CD4-positive, alpha-beta T cell treated with Interleukin-21 for 1 hour (primary cell): ENCODE results near the gene PMM2.
"Not testable (repeated sequence)": the region's sequence is repeated elsewhere in the genome, so short reads cannot be mapped to it uniquely, and the experiment has no call there.

Experiments
- DNase-seq: peaks from one replicate; pipeline ENCODE4 v3.0.0-alpha.2; 2020

PMM2 gene

DNA sequence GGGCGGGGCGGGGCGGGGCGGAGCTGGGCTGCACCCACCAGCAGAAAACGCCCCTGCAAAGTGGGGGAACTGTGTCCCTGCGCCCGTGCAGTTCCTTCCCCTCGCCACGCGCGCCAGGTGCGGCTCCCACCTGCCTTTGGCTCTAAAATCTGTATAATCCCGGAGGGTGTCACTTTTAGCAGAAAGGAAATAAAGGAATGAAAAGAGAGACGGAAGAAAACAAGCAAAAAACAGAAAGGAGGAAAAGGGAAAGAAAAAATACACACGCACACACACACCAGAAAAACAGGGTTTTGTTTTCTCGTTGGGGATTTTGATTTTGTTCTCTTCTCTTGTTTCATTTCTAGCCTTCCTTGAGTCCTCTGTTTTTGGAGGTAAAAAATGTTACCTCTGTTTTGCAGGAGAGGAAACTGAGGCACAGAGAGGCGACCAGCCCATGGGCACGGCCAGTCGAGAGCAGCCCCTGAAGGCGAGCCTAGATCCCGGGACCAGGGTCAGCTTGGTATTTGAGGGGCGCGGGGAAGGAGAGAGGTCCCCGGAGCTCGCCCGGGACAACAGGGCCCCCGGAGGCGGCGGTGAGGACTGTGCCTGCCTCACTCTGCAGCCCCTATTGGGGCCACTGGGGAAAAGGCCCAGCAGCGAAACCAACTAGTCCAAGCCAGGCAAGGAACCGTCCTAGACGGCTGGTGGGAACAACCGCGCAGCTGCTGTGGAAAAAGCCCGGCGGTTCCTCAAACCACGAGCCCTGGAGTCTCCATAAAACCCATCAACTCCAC, 71.8 kb downstream of the PMM2 start:
- no peak for DNase-seq

DNA sequence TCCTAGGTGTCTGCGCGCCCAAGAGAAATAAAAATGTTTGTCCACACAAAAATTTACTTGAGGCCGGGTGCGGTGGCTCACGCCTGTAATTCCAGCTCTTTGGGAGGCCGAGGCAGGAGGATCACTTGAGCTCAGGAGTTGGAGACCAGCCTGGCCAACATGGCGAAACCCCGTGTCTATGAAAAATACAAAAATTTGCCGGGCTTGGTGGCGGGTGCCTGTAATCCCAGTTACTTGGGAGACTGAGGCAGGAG, 72.3 kb downstream of the PMM2 start:
- not testable (repeated sequence) for DNase-seq

DNA sequence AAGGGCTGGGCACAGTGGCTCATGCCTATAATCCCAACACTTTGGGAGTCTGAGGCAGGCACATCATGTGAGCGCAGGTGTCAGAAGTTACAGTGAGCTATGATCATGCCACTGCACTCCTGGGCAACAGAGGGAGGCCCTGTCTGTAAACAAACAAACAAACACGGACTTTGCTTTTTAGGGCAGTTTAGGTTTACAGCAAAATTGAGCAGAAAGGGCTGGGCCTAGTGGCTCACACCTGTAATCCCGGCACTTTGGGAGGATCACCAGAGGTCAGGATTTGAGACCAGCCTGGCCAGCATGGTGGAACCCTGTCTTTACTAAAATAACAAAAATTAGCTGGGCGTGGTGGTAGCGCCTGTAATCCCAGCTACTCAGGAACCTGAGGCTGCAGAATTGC, 74.4 kb downstream of the PMM2 start:
- DNase-seq = no peak

DNA sequence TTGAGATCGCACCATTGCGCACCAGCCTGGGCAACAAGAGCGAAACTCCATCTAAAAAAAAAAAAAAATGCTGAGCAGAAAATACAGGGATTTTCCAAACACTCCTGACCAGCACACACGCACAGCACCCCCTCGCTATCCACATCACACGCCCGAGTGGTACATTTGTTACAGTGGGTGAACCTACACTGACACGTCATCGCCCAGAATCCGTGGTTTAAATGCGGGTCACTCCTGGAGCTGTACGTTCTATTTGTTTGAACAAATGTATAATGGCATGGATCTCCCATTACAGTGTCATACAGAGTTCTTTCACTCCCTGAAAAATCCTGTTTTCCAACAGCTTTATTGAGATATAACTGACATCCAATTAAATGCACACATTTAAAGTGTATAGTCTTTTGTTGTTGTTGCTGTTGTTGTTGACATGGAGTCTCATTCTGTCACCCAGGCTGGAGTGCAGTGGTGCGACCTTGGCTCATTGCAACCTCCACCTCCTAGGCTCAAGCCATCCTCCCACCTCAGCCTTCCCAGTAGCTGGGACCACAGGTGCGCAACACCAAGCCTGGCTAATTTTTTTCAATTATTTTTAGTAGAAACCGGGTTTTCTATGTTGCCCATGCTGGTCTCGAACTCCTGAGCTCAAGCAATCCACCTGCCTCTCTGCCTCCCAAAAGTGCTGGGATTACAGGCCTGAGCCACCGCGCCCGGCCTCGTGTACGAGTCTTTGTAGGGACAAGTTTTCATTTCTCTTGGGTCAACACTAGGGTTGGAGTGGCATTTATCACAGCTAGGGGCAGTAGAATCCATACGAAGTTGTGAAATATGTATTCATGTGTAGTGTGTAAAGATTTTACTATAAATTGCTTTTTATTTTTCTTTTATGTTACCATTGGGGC, 75.6 kb downstream of the PMM2 start:
- no peak for DNase-seq

DNA sequence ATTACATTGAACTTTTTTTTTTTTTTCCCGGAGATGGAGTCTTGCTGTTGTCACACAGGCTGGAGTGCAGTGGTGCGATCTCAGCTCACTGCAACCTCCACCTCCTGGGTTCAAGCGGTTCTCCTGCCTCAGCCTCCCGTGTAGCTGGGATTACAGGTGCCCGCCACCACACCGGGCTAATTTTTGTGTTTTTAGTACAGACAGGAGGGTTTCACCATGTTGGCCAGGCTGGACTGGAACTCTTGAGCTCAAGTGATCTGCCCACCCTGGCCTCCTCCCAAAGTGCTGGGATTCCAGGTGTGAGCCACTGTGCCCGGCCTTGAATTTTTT, 76.2 kb downstream of the PMM2 start:
- not testable (repeated sequence) for DNase-seq

DNA sequence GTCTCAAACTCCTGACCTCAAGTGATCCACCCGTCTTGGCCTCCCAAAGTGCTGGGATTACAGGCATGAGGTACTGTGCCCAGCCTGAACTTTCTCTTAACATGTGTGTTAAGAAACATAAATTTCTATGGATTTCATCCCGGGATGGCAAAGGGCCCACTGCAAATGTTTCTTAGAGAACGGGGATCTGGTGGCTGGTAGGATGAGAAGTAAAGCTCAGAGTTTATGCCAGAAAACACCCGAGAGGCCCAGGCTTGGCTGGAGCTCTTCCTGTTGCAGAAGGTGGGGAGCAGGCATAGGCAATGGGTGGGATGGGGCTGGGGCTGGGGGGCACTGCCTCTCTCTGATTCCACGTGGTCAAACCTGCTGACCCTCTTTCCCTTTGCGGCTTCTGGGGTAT, 76.7 kb downstream of the PMM2 start:
- DNase-seq = no peak

DNA sequence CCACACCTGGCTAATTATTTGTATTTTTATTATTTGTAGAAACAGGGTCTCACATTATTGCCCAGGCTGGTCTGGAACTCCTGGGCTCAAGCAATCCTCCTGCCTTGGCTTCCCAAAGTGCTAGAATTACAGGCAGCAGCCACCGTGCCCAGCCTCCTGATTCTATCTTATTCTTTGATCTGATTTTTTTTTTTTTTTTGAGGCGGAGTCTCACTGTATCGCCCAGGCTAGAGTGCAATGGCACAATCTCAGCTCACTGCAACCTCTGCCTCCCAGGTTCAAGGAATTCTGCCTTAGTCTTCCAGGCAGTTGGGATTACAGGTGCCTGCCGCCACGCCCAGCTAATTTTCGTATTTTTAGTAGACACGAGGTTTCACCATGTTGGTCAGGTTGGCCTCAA, 77.7 kb downstream of the PMM2 start:
- not testable (repeated sequence) for DNase-seq

DNA sequence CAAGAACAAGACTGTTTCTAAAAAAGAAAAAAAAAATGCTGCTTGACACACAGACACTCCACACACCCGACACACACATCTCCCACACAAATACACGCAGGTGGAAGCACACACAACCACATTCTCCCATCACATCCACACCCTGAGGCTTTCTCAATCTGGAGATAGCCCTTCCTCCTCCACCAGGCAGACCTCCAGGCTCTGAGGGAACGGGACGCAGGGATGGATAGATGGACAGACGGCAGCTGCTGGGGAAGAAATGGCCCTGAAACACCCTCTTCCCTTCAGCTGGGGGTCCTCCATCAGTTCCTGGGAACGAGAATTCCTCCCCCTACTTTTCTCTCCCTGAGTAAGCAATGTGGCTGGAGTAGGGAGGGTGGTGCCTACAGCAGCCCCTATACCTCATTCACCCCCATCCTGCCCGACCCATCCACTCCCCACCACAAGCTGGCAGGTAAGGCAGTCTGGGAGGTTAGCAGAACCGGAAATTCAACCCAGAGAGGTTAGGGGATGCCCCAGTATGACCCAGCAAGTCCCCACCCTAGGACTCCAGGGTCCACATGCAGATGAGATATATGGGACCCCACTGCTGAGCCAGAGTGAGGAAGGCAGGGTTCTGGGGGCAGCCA, 80.4 kb downstream of the PMM2 start:
- DNase-seq = no peak

DNA sequence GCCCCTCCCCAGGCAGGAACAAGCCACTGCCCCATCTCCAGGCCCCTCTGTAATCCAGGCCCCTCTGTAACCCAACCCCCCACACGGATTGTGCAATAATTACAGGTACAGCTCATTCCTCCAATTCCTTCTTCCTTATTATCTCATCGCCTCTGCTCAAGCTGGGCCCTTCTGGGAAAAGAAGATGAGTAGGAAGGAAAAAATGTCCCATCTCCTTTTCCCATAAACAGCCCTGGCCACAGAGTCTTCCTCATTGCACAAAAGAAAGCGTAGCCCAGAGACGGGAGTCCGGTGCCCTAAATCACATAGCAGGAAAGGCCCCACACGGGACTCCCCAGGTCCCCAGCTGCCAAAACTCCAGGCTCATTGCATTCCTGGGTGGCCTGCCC, 80.9 kb downstream of the PMM2 start:
- no peak for DNase-seq

DNA sequence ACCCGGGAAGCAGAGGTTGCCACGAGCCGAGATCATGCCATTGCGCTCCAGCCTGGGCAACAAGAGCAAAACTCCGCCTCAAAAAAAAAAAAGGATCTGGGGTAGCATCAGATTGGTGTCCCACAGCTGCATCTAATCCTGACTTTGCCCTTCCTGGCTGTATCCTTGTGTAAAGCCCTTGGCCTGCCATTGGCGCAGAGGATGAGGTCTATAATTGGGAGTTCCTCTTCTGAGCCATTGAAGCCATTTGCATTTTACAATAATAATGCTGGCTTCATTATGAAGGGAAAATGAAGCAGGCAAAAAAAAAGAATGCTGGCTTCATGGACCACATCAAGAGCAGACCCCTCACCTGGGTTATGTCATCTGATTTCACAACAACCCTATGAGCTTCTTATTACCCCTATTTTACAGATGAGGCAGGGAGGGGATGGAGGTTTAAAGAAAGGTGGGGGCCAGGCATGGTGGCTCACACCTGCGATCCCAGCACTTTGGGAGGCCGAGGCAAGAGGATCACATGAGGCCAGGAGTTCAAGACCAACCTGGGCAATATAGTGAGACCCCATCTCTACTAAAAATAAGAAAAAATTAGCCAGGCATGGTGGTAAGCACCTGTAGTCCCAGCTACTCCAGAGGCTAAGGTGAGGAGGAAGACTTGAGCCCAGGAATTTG, 83.3 kb downstream of the PMM2 start:
- no peak for DNase-seq

DNA sequence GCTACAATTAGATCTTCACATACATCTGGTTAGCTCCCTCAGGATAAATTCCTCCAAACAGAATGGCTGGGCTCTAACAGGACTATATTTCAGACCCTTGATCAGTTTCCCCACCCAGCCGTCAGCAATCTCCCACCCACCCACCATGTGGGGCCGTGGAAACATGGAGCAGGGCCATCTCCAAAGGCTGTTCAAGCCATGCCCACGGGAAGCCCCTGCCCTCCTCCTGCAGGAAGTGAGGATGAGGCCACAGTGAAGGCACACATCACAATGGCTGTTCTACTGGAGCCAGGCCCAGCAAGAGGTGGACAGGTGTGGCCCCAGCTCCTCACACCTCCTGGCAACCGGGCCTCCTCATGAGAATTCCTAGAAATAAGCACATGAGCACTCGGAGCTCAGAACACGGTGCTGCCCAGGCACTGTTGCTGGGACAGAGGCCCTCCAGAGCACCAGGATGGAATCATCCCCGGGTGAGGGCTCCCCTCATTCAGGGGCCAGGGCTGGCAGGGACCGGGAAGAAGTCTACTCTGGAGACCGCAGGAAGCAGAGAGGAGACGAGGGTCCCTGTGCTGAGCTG, 84.5 kb downstream of the PMM2 start, which contains the start of gene LITAFD:
Gene LITAFD, plus strand, starts transcription at position 311 of the 577 bp plus-strand sequence. CDS start 2,005 bp downstream, outside the sequence.
- DNase-seq = no peak

DNA sequence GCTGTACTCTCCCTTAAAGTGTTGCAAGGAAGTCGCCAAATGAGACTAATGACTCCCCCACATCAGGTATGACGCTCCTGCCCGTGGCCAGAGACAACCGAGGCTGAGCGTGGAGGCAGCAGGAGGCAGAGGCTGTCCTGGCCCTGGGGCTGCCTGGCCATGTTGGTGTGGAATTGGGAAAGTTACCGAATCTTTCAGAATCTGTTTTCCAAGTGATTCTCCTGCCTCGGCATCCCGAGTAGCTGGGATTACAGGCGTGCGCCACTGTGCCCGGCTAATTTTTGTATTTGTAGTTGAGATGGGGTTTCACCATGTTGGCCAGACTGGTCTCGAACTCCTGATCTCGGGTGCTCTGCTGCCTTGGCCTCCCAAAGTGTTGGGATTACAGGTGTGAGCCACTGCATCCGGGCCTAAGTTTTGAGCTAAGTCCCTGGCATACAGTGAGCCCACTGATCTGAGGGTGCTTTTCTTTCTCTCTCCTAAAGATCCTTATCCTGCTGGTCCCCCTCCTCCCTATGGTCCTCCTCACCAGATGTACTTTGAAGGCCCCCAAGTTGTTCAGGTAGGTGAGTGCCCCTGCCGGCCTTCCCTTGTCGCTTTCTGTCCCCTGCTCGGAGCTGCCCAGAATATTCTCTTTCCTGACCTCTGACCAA, 85.2 kb downstream of the PMM2 start:
- no peak for DNase-seq

DNA sequence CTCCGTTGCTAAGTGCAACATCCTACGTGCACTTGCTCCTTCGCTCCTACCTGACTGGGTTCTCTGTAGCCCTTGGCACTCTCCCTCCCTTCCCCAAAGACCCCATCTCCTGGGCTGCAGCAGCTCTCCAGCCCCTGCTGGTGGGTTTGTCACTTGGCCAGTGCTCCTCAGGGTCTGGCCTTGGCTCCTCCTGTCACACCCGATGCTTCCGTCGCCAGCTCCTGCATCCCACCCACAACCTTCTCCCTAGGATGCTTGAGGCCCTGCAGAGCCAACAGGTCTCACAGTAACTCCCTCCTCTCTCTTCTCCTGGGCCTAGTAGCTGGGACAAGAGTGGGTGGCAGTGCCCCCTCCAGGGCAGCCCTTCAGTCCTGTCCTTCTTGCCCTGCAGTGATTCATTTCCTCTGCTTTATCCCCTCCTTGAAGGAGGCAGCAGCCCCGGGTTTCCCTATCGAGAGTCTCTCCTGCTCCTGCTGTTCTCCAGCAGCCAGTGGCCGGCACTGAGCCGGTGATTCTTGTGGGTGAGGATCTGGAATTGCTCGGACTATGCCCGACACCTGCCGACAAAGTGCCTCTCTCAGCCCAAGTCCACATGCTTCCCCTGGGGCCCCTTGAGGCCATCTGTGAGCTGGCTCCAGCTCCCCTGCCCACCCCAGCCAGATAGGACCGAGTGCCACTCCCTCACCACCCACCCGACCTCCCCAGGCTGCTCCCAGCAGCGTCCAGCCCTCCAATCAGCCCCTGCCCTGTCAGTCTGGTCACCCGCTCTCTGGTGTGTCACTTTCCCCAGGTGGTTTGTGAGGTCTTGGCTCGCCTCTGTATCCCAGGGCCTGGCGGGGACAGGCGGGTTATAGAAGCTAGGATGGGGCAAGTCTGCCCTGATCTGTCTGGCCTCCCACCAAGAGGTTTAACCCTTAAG, 88.3 kb downstream of the PMM2 start:
- DNase-seq = no peak

DNA sequence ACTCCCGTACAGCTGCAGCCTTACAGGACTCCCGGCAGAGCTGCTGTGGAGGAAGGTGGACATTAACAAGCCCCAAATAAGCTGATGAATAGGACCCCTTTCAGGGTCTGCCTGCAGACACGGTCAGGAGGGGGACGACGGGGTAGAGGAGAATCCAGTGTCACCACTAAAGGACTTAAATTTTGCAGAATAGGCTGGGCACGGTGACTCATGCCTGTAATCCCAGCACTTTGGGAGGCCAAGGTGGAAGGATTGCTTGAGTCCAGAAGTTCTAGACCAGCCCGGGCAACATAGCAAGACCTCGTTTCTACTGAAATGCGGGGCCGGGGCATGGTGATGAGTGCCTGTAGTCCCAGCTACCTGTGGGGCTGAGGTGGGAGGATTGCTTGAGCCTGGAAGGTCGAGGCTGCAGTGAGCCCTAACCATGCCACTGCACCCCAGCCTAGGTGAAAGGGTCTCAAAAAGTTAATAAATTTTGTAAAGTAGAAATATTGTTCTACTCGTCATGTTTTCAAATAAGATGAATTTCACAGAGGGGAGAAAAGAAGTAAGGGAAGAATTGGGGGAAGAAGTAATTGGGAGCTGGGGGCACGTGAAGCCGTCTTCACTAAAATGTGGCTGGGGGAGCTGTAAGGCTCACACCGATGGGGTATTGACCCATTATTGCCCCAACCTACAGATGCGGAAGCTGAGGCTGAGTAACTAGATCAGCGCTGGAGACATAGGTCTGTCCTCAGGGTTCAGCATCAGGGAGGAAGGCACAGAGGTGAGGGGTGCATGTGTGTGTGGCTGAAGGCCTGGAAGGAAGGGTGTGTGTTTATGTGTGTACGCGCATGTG, 89.2 kb downstream of the PMM2 start:
- DNase-seq = no peak

DNA sequence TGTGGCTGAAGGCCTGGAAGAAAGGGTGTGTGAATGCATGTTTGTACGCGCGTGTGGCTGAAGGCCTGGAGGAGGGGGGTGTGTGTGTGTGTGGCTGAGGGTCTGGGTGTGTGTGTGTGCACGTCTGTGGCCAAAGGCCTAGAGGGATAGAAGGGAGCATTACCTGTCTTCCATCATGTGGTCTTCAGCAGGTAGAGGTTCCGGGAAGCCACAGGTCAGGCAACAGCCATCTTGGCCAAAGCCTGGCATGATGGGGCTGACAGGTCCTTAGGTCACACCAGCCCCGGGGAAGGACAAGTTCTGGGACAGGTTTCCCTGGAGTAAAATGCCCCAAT, 89.8 kb downstream of the PMM2 start:
- no peak for DNase-seq

DNA sequence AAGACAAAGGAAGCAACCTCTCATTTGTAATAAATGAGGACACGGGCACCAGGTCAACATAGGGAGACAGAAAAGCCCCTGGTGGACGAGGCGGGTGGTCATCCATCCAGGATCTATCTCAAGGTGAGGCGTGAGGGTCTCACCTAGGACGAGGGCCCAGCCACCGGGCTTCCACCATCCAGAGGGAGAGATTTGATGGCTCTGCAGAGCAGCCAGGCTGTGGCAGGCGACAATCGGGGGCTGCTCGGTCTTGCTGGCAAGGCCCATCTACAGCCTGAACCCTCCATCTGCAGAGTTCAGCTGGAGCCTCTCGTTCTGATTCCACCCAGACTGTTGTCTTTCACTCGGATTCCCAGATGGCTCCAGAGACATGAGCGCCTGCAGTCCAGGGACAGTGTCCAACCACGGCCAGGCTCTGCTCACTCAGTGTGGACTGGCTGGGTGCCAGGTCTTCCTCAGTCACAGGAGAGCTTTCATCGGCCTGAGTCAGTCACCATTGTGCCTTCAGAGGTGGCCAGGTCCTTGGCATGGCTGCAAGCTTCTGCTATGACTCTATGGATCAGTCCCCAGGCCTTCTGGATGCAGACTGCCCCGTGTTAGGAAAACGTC, 90.4 kb downstream of the PMM2 start:
- no peak for DNase-seq

DNA sequence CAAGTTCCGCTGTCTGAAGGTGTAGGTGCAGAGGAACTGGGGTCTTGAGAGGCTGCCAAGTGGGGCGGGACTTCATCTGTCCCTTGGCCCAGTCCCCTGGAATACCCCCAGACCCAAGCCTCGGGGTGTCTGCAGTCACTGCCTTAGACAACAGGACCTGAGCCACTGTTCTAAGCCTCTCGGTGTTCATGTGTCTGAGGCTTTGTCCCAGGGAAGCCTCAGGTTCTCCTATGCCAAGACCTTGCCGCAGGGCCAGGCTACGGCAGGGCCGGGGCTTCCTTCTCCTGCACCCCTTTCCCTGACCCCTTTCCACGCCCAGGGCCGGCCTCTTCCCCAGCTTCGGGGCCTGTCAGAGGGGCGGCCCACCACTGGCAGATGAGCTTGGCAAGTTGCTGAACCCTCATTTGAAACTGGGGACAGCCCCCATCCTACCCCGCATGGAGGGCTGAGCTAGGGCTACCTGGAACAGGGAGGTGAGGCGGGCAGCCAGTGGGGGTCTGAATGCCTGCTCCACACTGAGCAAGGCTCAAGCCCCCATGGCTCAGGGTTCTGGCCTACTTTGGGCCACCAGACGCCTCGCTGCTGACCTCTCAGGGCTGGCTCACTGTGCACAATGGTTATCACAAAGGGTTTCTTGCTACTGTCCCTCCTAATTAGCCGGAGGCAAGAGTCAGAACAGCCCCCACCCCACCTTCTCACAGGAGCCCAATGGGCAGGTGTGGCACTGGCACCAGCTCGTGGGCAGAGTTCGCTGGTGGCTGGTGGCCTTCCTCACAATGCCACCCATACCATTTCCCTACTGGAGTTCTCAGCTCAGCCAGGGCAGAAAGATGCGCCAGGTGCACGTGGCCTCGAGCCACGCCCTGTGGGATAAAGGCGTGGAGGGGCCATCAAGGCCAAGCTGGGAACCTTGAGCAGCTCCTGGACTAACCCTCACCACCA, 91.6 kb downstream of the PMM2 start:
- no peak for DNase-seq

DNA sequence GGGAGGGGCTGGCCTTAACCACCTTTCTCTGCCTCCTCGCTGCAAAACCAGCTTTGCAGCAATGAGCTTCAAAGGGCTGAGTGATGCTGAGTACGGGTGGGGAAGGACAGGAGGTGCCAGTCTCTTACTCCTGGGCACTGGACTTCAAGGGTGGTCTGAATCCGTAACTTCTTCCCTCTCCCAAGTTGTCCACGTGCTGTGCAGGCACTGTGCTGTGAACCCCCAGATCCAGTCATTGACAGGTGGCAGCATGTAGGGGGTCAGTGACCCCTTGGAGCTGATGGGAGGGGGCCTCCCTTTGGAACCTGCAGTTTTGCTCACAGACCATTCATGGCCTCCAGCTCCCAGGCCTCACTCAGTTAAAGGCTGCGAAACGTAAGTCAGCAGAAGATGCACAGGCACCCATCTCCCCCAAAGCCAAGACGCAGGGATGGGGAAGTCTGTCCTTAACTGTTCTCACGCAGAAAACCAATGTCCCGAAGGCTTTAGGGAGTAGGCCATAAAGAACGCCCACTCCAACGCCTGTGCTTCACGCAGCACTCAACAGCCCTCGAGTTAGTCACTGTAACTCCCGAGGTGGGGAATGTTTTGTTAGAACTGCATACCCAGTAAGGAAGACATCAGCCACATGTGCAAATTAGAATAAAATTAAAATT, 92.4 kb downstream of the PMM2 start:
- no peak for DNase-seq

DNA sequence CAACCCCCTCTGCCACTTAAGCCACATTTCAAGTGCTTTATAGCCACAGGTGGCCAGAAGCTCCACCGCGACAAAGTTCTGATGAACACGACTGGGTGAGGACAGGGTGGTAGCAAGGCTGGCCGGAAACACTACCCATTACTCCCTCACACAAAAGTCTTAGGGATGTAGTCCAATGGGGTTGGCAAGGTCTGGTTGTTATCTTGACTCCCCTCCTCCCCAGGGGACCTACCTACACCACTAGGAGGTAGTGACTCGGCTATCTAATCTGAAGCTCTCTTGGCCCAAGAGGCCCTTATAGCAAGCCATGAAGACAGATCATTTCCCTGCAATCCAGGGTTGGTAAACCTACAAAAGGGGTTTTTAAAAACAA, 92.9 kb downstream of the PMM2 start:
- no peak for DNase-seq
